HL-60 (cell line): Measurements from ENCODE around the gene OLFM4.

Experiments
- DNase-seq, 2 experiments: peaks; one replicate each; pipeline ENCODE4 v3.0.0-alpha.2; 2010 to 2020; ENCODE audit warnings: low read depth in 1 of 2, low spot score in 1 of 2
- H3K27ac ChIP-seq: fragments of 250-450 bp; sonication (Bioruptor Pico); replicated peaks from 2 replicates; pipeline ENCODE4 v1.5.1; 2020; ENCODE audit warnings: mild to moderate bottlenecking, moderate library complexity
- H3K27me3 ChIP-seq: fragments of 250-450 bp; sonication (Bioruptor Pico); 2 replicates; pipeline ENCODE4 v1.5.1; 2021; ENCODE audit warnings: mild to moderate bottlenecking, moderate library complexity; ENCODE audit not compliant: insufficient read depth, poor library complexity, severe bottlenecking
- H3K4me3 ChIP-seq: replicated peaks from 2 replicates; pipeline ENCODE4 v1.5.1; 2011; ENCODE audit warnings: mild to moderate bottlenecking, control low read depth, low read length; ENCODE audit not compliant: insufficient read depth
- GABPA ChIP-seq: IDR thresholded peaks from 2 replicates; pipeline ENCODE4 v1.6.1; 2012; ENCODE audit warnings: low read depth
- POLR2AphosphoS5 ChIP-seq: IDR thresholded peaks from 2 replicates; pipeline ENCODE4 v1.6.1; 2012; ENCODE audit warnings: low read depth
- REST ChIP-seq: IDR thresholded peaks from 2 replicates; pipeline ENCODE4 v1.6.1; 2012; ENCODE audit warnings: low read depth; ENCODE audit not compliant: insufficient replicate concordance
- SPI1 ChIP-seq: IDR thresholded peaks from 2 replicates; pipeline ENCODE4 v1.6.1; 2012; ENCODE audit warnings: low read depth, mild to moderate bottlenecking, borderline replicate concordance
- TF ChIP-seq, protein P1 (sequence below): IDR thresholded peaks from one replicate; pipeline ENCODE4 v1.5.1; 2011; ENCODE audit warnings: low read length, control low read depth, inconsistent platforms; ENCODE audit not compliant: insufficient read depth

Gene OLFM4

DNA sequence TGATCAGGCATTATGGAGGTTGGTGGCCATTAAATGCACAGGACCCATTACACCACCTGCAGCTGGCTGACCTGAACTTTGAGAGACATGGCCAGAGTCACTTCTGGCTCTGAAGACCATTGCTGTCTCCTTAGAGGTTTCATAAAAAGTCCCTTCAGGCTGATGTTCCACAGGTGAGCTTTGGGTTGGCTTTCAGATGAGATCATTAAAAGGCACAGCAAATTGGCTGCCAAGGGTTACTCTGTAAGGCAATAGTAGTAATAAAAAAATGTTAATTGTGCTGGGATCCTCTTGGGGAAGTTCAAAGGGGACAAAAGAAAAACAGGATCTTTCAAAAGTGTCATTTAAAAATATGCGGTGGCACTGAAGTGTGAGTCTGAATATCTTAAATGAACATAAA lies 4.2 kb downstream of the OLFM4 start:
- TF ChIP-seq GABPA (no peak), POLR2AphosphoS5 (no peak), REST (no peak), SPI1 (no peak)
- TF ChIP-seq, protein P1, sequence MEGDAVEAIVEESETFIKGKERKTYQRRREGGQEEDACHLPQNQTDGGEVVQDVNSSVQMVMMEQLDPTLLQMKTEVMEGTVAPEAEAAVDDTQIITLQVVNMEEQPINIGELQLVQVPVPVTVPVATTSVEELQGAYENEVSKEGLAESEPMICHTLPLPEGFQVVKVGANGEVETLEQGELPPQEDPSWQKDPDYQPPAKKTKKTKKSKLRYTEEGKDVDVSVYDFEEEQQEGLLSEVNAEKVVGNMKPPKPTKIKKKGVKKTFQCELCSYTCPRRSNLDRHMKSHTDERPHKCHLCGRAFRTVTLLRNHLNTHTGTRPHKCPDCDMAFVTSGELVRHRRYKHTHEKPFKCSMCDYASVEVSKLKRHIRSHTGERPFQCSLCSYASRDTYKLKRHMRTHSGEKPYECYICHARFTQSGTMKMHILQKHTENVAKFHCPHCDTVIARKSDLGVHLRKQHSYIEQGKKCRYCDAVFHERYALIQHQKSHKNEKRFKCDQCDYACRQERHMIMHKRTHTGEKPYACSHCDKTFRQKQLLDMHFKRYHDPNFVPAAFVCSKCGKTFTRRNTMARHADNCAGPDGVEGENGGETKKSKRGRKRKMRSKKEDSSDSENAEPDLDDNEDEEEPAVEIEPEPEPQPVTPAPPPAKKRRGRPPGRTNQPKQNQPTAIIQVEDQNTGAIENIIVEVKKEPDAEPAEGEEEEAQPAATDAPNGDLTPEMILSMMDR, result no peak
- Histone ChIP-seq H3K4me3 (no peak overlapping the region), H3K27ac (no peak overlapping the region), H3K27me3 (peaks cover 5% of the 10 kb centered on the region)
- no peak for DNase-seq

GRCh38 chr13:53038993-53039392 lies 10.4 kb downstream of the OLFM4 start:
- peaks cover 5% of the 10 kb centered on the region for H3K27me3 ChIP-seq
- no peak overlapping the region for H3K27ac ChIP-seq
- H3K4me3 ChIP-seq, result no peak overlapping the region
- TF ChIP-seq, protein P1, result no peak
- TF ChIP-seq REST (no peak), GABPA (no peak), POLR2AphosphoS5 (no peak), SPI1 (no peak)
- no peak for DNase-seq

DNA sequence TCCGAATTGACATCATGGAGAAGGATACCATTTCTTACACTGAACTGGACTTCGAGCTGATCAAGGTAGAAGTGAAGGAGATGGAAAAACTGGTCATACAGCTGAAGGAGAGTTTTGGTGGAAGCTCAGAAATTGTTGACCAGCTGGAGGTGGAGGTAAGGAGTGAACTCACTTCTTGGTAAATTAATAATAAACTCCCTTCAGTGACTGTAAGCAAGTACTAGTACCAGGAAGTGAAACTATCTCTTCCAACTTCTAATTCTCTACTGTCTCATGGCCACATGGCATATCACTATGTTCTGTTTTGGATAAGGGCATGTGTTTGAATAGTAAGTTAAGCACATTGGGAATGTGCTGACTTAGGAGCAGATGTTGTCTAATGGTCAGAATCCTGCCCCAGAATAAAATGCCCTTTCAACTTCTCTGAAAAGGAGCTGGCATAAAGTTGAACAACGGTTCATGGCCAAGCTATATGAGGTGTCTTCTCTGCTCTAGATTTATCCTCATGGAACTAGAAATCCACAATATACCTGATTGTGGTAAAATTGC lies 13.4 kb downstream of the OLFM4 start:
- no peak overlapping the region for H3K27ac ChIP-seq
- DNase-seq, result no peak
- no peaks in the 10 kb centered on the region for H3K27me3 ChIP-seq
- TF ChIP-seq REST, result no peak
- TF ChIP-seq SPI1, result no peak
- TF ChIP-seq, protein P1, result no peak
- TF ChIP-seq GABPA, result no peak
- no peak for TF ChIP-seq POLR2AphosphoS5
- H3K4me3 ChIP-seq, result no peak overlapping the region
